ENCODE results near the gene TP73. TPM values are rescaled to one million over a fixed set of nuclear protein-coding genes. Genes with fewer than 3 reads are reported as not detected.

Gene TP73
- total RNA-seq, 1 experiment from 2014 or later: 19.2 TPM

DNA sequence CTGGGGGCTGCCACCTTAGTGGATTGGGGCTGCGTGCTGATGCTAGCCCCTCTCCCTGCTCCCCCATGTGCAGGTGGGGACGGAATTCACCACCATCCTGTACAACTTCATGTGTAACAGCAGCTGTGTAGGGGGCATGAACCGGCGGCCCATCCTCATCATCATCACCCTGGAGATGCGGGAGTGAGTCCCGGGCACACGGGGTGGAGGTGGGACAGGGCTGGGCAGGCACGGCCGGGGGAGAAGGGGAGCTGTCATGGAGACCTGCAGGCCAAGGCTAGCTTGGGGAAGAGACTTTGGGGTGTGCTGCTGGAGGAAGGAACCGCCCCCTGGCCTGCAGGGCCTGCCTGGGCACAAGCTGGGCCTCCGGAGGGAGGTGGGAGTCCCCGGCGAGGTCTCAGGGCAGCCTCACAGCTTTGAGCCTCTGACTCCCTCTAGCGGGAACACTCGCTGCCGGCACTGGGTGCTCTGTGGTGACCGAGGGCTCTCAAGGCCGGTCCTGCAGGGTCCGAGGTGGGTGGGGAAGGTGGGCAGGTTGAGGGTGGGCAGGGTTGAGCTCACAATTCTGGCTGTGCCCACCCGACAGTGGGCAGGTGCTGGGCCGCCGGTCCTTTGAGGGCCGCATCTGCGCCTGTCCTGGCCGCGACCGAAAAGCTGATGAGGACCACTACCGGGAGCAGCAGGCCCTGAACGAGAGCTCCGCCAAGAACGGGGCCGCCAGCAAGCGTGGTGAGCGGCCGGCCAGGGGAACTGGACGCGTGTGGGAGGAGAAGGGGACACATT lies 74.9 kb downstream of the TP73 start:
- no peak overlapping the region for H3K9ac ChIP-seq (ENCODE audit: low read length)
- H3K9me3 ChIP-seq (ENCODE audit: control insufficient read depth in 1 of 2, insufficient read depth in 1 of 2, low read depth in 1 of 2, low read length in 2 of 2): no peaks in the 10 kb centered on the region
- no peak overlapping the region for H3K27ac ChIP-seq (ENCODE audit: low read depth, low read length)
- no peak overlapping the region for H3K4me2 ChIP-seq (ENCODE audit: low read length)
- no TSS peak for BruUV-seq (replicated peaks)
- H2AFZ ChIP-seq (ENCODE audit: low read depth, low read length, poor library complexity, severe bottlenecking): no peak overlapping the region
- H3K79me2 ChIP-seq (ENCODE audit: insufficient read depth, low read length): no peaks in the 10 kb centered on the region
- no peaks in the 10 kb centered on the region for H3K27me3 ChIP-seq (ENCODE audit: insufficient read depth, low read length)
- CTCF ChIA-PET: no interaction called here
- ATAC-seq (no peak), DNase-seq (ENCODE audit: low read depth, low spot score) (no peak)
- RAD21 ChIA-PET (ENCODE audit: low non-redundant PET in 1 of 2, low total read pairs in 2 of 2, uncharacterized antibody in 2 of 2, unreplicated experiment in 2 of 2): no interaction called here
- TF ChIP-seq EGR1 (IDR thresholded peaks at IDR 0.05; ENCODE audit: low read depth): no peak
- no peak for TF ChIP-seq SIN3A (IDR thresholded peaks at IDR 0.05; ENCODE audit: low read depth)
- TF ChIP-seq CEBPB (IDR thresholded peaks at IDR 0.05; ENCODE audit: low read depth): no peak
- no peak for TF ChIP-seq RAD21 (IDR thresholded peaks at IDR 0.05; ENCODE audit: low read depth)
- TF ChIP-seq CBX3 (IDR thresholded peaks at IDR 0.05; ENCODE audit: low read depth): no peak
- TF ChIP-seq, protein P1, sequence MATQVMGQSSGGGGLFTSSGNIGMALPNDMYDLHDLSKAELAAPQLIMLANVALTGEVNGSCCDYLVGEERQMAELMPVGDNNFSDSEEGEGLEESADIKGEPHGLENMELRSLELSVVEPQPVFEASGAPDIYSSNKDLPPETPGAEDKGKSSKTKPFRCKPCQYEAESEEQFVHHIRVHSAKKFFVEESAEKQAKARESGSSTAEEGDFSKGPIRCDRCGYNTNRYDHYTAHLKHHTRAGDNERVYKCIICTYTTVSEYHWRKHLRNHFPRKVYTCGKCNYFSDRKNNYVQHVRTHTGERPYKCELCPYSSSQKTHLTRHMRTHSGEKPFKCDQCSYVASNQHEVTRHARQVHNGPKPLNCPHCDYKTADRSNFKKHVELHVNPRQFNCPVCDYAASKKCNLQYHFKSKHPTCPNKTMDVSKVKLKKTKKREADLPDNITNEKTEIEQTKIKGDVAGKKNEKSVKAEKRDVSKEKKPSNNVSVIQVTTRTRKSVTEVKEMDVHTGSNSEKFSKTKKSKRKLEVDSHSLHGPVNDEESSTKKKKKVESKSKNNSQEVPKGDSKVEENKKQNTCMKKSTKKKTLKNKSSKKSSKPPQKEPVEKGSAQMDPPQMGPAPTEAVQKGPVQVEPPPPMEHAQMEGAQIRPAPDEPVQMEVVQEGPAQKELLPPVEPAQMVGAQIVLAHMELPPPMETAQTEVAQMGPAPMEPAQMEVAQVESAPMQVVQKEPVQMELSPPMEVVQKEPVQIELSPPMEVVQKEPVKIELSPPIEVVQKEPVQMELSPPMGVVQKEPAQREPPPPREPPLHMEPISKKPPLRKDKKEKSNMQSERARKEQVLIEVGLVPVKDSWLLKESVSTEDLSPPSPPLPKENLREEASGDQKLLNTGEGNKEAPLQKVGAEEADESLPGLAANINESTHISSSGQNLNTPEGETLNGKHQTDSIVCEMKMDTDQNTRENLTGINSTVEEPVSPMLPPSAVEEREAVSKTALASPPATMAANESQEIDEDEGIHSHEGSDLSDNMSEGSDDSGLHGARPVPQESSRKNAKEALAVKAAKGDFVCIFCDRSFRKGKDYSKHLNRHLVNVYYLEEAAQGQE (IDR thresholded peaks at IDR 0.05; ENCODE audit: low read depth): no peak
- no peak for TF ChIP-seq SP1 (IDR thresholded peaks at IDR 0.05; ENCODE audit: low read depth)
- TF ChIP-seq YY1 (IDR thresholded peaks at IDR 0.05; ENCODE audit: extremely low read depth, insufficient replicate concordance, low read depth, low read length): no peak
- no peak for TF ChIP-seq POLR2A (IDR thresholded peaks at IDR 0.05; ENCODE audit: borderline replicate concordance, extremely low read depth, insufficient read depth, insufficient read length)
- no peak for TF ChIP-seq SRF (IDR thresholded peaks at IDR 0.05; ENCODE audit: low read depth)
- TF ChIP-seq EZH2phosphoT487 (IDR thresholded peaks at IDR 0.05; ENCODE audit: borderline replicate concordance): no peak
- TF ChIP-seq, protein P2, sequence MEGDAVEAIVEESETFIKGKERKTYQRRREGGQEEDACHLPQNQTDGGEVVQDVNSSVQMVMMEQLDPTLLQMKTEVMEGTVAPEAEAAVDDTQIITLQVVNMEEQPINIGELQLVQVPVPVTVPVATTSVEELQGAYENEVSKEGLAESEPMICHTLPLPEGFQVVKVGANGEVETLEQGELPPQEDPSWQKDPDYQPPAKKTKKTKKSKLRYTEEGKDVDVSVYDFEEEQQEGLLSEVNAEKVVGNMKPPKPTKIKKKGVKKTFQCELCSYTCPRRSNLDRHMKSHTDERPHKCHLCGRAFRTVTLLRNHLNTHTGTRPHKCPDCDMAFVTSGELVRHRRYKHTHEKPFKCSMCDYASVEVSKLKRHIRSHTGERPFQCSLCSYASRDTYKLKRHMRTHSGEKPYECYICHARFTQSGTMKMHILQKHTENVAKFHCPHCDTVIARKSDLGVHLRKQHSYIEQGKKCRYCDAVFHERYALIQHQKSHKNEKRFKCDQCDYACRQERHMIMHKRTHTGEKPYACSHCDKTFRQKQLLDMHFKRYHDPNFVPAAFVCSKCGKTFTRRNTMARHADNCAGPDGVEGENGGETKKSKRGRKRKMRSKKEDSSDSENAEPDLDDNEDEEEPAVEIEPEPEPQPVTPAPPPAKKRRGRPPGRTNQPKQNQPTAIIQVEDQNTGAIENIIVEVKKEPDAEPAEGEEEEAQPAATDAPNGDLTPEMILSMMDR (IDR thresholded peaks at IDR 0.05 in 2 of 3, conservative IDR thresholded peaks at IDR 0.05 in 1 of 3; ENCODE audit: borderline replicate concordance in 1 of 3, insufficient read depth in 1 of 3, low read depth in 2 of 3, low read length in 2 of 3): no peak
- TF ChIP-seq FOSL1 (IDR thresholded peaks at IDR 0.05; ENCODE audit: low read depth): no peak
- TF ChIP-seq POLR2AphosphoS5 (IDR thresholded peaks at IDR 0.05; ENCODE audit: low read depth, low read length): no peak
- TF ChIP-seq, protein P3, sequence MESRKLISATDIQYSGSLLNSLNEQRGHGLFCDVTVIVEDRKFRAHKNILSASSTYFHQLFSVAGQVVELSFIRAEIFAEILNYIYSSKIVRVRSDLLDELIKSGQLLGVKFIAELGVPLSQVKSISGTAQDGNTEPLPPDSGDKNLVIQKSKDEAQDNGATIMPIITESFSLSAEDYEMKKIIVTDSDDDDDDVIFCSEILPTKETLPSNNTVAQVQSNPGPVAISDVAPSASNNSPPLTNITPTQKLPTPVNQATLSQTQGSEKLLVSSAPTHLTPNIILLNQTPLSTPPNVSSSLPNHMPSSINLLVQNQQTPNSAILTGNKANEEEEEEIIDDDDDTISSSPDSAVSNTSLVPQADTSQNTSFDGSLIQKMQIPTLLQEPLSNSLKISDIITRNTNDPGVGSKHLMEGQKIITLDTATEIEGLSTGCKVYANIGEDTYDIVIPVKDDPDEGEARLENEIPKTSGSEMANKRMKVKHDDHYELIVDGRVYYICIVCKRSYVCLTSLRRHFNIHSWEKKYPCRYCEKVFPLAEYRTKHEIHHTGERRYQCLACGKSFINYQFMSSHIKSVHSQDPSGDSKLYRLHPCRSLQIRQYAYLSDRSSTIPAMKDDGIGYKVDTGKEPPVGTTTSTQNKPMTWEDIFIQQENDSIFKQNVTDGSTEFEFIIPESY (IDR thresholded peaks at IDR 0.05; ENCODE audit: extremely low read depth, insufficient replicate concordance, low read length): no peak
- TF ChIP-seq, protein P4, sequence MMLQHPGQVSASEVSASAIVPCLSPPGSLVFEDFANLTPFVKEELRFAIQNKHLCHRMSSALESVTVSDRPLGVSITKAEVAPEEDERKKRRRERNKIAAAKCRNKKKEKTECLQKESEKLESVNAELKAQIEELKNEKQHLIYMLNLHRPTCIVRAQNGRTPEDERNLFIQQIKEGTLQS (IDR thresholded peaks at IDR 0.05): no peak
- TF ChIP-seq EZH2 (IDR thresholded peaks at IDR 0.05): no peak
- no peak for TF ChIP-seq ELF1 (IDR thresholded peaks at IDR 0.05; ENCODE audit: borderline replicate concordance, low read depth)
- H4K20me1 ChIP-seq (ENCODE audit: insufficient read depth): no peaks in the 10 kb centered on the region
- no peaks in the 10 kb centered on the region for H3K4me1 ChIP-seq (ENCODE audit: control insufficient read depth in 1 of 2, insufficient read depth in 2 of 2, low read length in 2 of 2)
- POLR2A ChIA-PET: no interaction called here
- H3K9me2 ChIP-seq (ENCODE audit: insufficient read depth): no peaks in the 10 kb centered on the region
- intact Hi-C loops (cut with micrococcal nuclease): no loop called here
- H3K4me3 ChIP-seq (replicated peaks in 1 of 2; ENCODE audit: low read depth in 1 of 2, low read length in 2 of 2): no peak overlapping the region
- no peaks in the 10 kb centered on the region for H3K36me3 ChIP-seq (ENCODE audit: control insufficient read depth in 1 of 2, insufficient read depth in 2 of 2, low read length in 2 of 2)
